ENCODE results near the gene FUZ.

Gene FUZ

GRCh38 chr19:49818649-49819370 is 5.7 kb upstream of the FUZ start:
- peak overlapping the region; percentile 81 for H3K4me3 ChIP-seq (ENCODE audit: low read depth, low read length)
- TF ChIP-seq CTCF (IDR thresholded peaks at IDR 0.05; ENCODE audit: low read depth, low read length): no peak

- 0 out of 2 replicates have a peak, but pooled peaks have one; percentile 3 for TF ChIP-seq CTCF (IDR thresholded peaks at IDR 0.05; ENCODE audit: low read depth, low read length)
- H3K4me3 ChIP-seq (ENCODE audit: low read depth, low read length): peak within 1 kb of the TSS; percentile 81
Measured at GRCh38 chr19:49817964-49818648, 5.0 kb upstream of the FUZ start, which contains the start of gene MED25. MED25 (plus strand) TSS chr19:49818289; CDS start chr19:49818342, 53 bp downstream.

GRCh38 chr19:49816590-49816989 is 3.5 kb upstream of the FUZ start:
- peak overlapping the region; percentile 81 for H3K4me3 ChIP-seq (ENCODE audit: low read depth, low read length)
- no peak for TF ChIP-seq CTCF (IDR thresholded peaks at IDR 0.05; ENCODE audit: low read depth, low read length)

- no peak for TF ChIP-seq CTCF (IDR thresholded peaks at IDR 0.05; ENCODE audit: low read depth, low read length)
- no peak overlapping the region; the same call in 1 of the 2 replicates for H3K4me3 ChIP-seq (ENCODE audit: low read depth, low read length)
Measured at GRCh38 chr19:49814010-49814409, 918 bp upstream of the FUZ start.

GRCh38 chr19:49812452-49812996 is 568 bp downstream of the FUZ start:
- peak overlapping the region; percentile 60 for H3K4me3 ChIP-seq (ENCODE audit: low read depth, low read length)
- no peak for TF ChIP-seq CTCF (IDR thresholded peaks at IDR 0.05; ENCODE audit: low read depth, low read length)

- H3K4me3 ChIP-seq (ENCODE audit: low read depth, low read length): no peak overlapping the region
- no peak for TF ChIP-seq CTCF (IDR thresholded peaks at IDR 0.05; ENCODE audit: low read depth, low read length)
Measured at GRCh38 chr19:49811328-49811727, 1.8 kb downstream of the FUZ start.

- TF ChIP-seq CTCF (IDR thresholded peaks at IDR 0.05; ENCODE audit: low read depth, low read length): no peak
- no peak overlapping the region for H3K4me3 ChIP-seq (ENCODE audit: low read depth, low read length)
Measured at GRCh38 chr19:49809941-49810389, 3.1 kb downstream of the FUZ start.
